Measurements from ENCODE around the gene TTLL3.
"Not testable (repeated sequence)": the region's sequence is repeated elsewhere in the genome, so short reads cannot be mapped to it uniquely, and the experiment has no call there.

TTLL3 gene

GRCh38 chr3:9861201-9861600, 51.1 kb downstream of the TTLL3 start:
- H3K4me1 ChIP-seq (ENCODE audit: control insufficient read depth, insufficient read depth, low read length, poor library complexity, severe bottlenecking), result peaks cover 3% of the 10 kb centered on the region
- 90 to 93% methylated on average over 2 to 3 of the region's 4 CpGs for WGBS, 2 experiments (ENCODE audit: insufficient coverage in 2 of 2)

GRCh38 chr3:9861626-9862130, 51.6 kb downstream of the TTLL3 start:
- WGBS, 2 experiments (ENCODE audit: insufficient coverage in 2 of 2), result 85 to 91% methylated on average over 5 of the region's 5 CpGs

More at GRCh38 chr3:9861201-9861600, 51.1 kb downstream of the TTLL3 start:
- Histone ChIP-seq H3K36me3 (ENCODE audit: control insufficient read depth, insufficient read depth, low read length) (no peaks in the 10 kb centered on the region), H3K27ac (ENCODE audit: low read depth, low read length, severe bottlenecking) (no peak overlapping the region), H3K4me3 (ENCODE audit: extremely low read depth, insufficient read depth, low read length, poor library complexity, severe bottlenecking) (no peak overlapping the region), H3K9me3 (ENCODE audit: control insufficient read depth, low read length) (no peaks in the 10 kb centered on the region)

GRCh38 chr3:9862391-9863057, 52.5 kb downstream of the TTLL3 start:
- Histone ChIP-seq H3K9me3 (ENCODE audit: control insufficient read depth, low read length) (no peaks in the 10 kb centered on the region), H3K27ac (ENCODE audit: low read depth, low read length, severe bottlenecking) (no peak overlapping the region), H3K36me3 (ENCODE audit: control insufficient read depth, insufficient read depth, low read length) (no peaks in the 10 kb centered on the region), H3K4me3 (ENCODE audit: extremely low read depth, insufficient read depth, low read length, poor library complexity, severe bottlenecking) (peak overlapping the region; percentile 8), H3K4me1 (ENCODE audit: control insufficient read depth, insufficient read depth, low read length, poor library complexity, severe bottlenecking) (peaks cover 3% of the 10 kb centered on the region)
- WGBS, 2 experiments (ENCODE audit: insufficient coverage in 2 of 2), result 13 to 21% methylated on average over 36 to 44 of the region's 45 CpGs

More at GRCh38 chr3:9861626-9862130, 51.6 kb downstream of the TTLL3 start:
- H3K4me3 ChIP-seq (ENCODE audit: extremely low read depth, insufficient read depth, low read length, poor library complexity, severe bottlenecking), result no peak overlapping the region
- no peaks in the 10 kb centered on the region for H3K9me3 ChIP-seq (ENCODE audit: control insufficient read depth, low read length)
- H3K4me1 ChIP-seq (ENCODE audit: control insufficient read depth, insufficient read depth, low read length, poor library complexity, severe bottlenecking), result peaks cover 3% of the 10 kb centered on the region
- H3K27ac ChIP-seq (ENCODE audit: low read depth, low read length, severe bottlenecking), result no peak overlapping the region
- H3K36me3 ChIP-seq (ENCODE audit: control insufficient read depth, insufficient read depth, low read length), result no peaks in the 10 kb centered on the region

- no peak overlapping the region for H3K27ac ChIP-seq (ENCODE audit: low read depth, low read length, severe bottlenecking)
- WGBS, 2 experiments (ENCODE audit: insufficient coverage in 2 of 2), result 76 to 79% methylated on average over 17 to 19 of the region's 22 CpGs
- peaks cover 3% of the 10 kb centered on the region for H3K4me1 ChIP-seq (ENCODE audit: control insufficient read depth, insufficient read depth, low read length, poor library complexity, severe bottlenecking)
- no peaks in the 10 kb centered on the region for H3K36me3 ChIP-seq (ENCODE audit: control insufficient read depth, insufficient read depth, low read length)
- H3K4me3 ChIP-seq (ENCODE audit: extremely low read depth, insufficient read depth, low read length, poor library complexity, severe bottlenecking), result no peak overlapping the region
- H3K9me3 ChIP-seq (ENCODE audit: control insufficient read depth, low read length), result no peaks in the 10 kb centered on the region
These were observed 53.2 kb downstream of the TTLL3 start for GRCh38 chr3:9863058-9863772.

- Histone ChIP-seq H3K36me3 (ENCODE audit: control insufficient read depth, insufficient read depth, low read length) (no peaks in the 10 kb centered on the region), H3K27ac (ENCODE audit: low read depth, low read length, severe bottlenecking) (peak overlapping the region; percentile 45), H3K4me3 (ENCODE audit: extremely low read depth, insufficient read depth, low read length, poor library complexity, severe bottlenecking) (no peak overlapping the region), H3K9me3 (ENCODE audit: control insufficient read depth, low read length) (no peaks in the 10 kb centered on the region), H3K4me1 (ENCODE audit: control insufficient read depth, insufficient read depth, low read length, poor library complexity, severe bottlenecking) (peaks cover 3% of the 10 kb centered on the region)
- WGBS, 2 experiments (ENCODE audit: insufficient coverage in 2 of 2), result 90 to 91% methylated on average over 6 to 11 of the region's 16 CpGs
These were observed 54.3 kb downstream of the TTLL3 start for GRCh38 chr3:9864200-9864927.

GRCh38 chr3:9865125-9865637, 55.1 kb downstream of the TTLL3 start:
- not testable (repeated sequence) for H3K4me3 ChIP-seq (ENCODE audit: extremely low read depth, insufficient read depth, low read length, poor library complexity, severe bottlenecking); H3K36me3 ChIP-seq (ENCODE audit: control insufficient read depth, insufficient read depth, low read length); H3K27ac ChIP-seq (ENCODE audit: low read depth, low read length, severe bottlenecking); H3K9me3 ChIP-seq (ENCODE audit: control insufficient read depth, low read length); H3K4me1 ChIP-seq (ENCODE audit: control insufficient read depth, insufficient read depth, low read length, poor library complexity, severe bottlenecking)
- WGBS, 2 experiments (ENCODE audit: insufficient coverage in 2 of 2), result 93 to 98% methylated on average over 5 to 7 of the region's 10 CpGs

GRCh38 chr3:9866639-9867038, 56.6 kb downstream of the TTLL3 start:
- 96 to 97% methylated on average over 5 to 6 of the region's 8 CpGs for WGBS, 2 experiments (ENCODE audit: insufficient coverage in 2 of 2)
- Histone ChIP-seq H3K9me3 (ENCODE audit: control insufficient read depth, low read length) (no peaks in the 10 kb centered on the region), H3K27ac (ENCODE audit: low read depth, low read length, severe bottlenecking) (no peak overlapping the region), H3K4me3 (ENCODE audit: extremely low read depth, insufficient read depth, low read length, poor library complexity, severe bottlenecking) (no peak overlapping the region), H3K4me1 (ENCODE audit: control insufficient read depth, insufficient read depth, low read length, poor library complexity, severe bottlenecking) (peaks cover under 1% of the 10 kb centered on the region), H3K36me3 (ENCODE audit: control insufficient read depth, insufficient read depth, low read length) (no peaks in the 10 kb centered on the region)

- Histone ChIP-seq H3K36me3 (ENCODE audit: control insufficient read depth, insufficient read depth, low read length) (no peaks in the 10 kb centered on the region), H3K9me3 (ENCODE audit: control insufficient read depth, low read length) (no peaks in the 10 kb centered on the region)
- WGBS, 2 experiments (ENCODE audit: insufficient coverage in 2 of 2), result 96 to 98% methylated on average over 8 to 12 of the region's 12 CpGs
These were observed 57.0 kb downstream of the TTLL3 start for GRCh38 chr3:9867106-9867505.

GRCh38 chr3:9869955-9870354, 59.9 kb downstream of the TTLL3 start:
- no peak overlapping the region for H3K4me3 ChIP-seq (ENCODE audit: extremely low read depth, insufficient read depth, low read length, poor library complexity, severe bottlenecking)
- H3K36me3 ChIP-seq (ENCODE audit: control insufficient read depth, insufficient read depth, low read length), result no peaks in the 10 kb centered on the region
- WGBS, 2 experiments (ENCODE audit: insufficient coverage in 2 of 2), result 81 to 100% methylated on average over 4 of the region's 5 CpGs
- peaks cover 3% of the 10 kb centered on the region for H3K4me1 ChIP-seq (ENCODE audit: control insufficient read depth, insufficient read depth, low read length, poor library complexity, severe bottlenecking)
- H3K27ac ChIP-seq (ENCODE audit: low read depth, low read length, severe bottlenecking), result no peak overlapping the region
- no peaks in the 10 kb centered on the region for H3K9me3 ChIP-seq (ENCODE audit: control insufficient read depth, low read length)

More at GRCh38 chr3:9867106-9867505, 57.0 kb downstream of the TTLL3 start:
- no peak overlapping the region for H3K4me3 ChIP-seq (ENCODE audit: extremely low read depth, insufficient read depth, low read length, poor library complexity, severe bottlenecking)
- peaks cover 3% of the 10 kb centered on the region for H3K4me1 ChIP-seq (ENCODE audit: control insufficient read depth, insufficient read depth, low read length, poor library complexity, severe bottlenecking)
- H3K27ac ChIP-seq (ENCODE audit: low read depth, low read length, severe bottlenecking), result no peak overlapping the region

GRCh38 chr3:9870978-9871377, 60.9 kb downstream of the TTLL3 start:
- H3K27ac ChIP-seq (ENCODE audit: low read depth, low read length, severe bottlenecking), result no peak overlapping the region
- no peaks in the 10 kb centered on the region for H3K36me3 ChIP-seq (ENCODE audit: control insufficient read depth, insufficient read depth, low read length)
- peaks cover 3% of the 10 kb centered on the region for H3K4me1 ChIP-seq (ENCODE audit: control insufficient read depth, insufficient read depth, low read length, poor library complexity, severe bottlenecking)
- no CpG with 5 or more reads among the region's 1 CpG for WGBS, 2 experiments (ENCODE audit: insufficient coverage in 2 of 2)
- H3K9me3 ChIP-seq (ENCODE audit: control insufficient read depth, low read length), result no peaks in the 10 kb centered on the region
- H3K4me3 ChIP-seq (ENCODE audit: extremely low read depth, insufficient read depth, low read length, poor library complexity, severe bottlenecking), result no peak overlapping the region

Measured in mesodermal cell (in vitro differentiated cells).